Kidney (tissue), 14 donors: Measurements from ENCODE around the gene ZNF423. TPM values are rescaled to one million over a fixed set of nuclear protein-coding genes. Genes with fewer than 3 reads are reported as not detected.
A peak's percentile ranks its signal among the peaks of the same experiment; 100 is the strongest.

Experiments
- DNase-seq, 5 donors: peaks; one replicate each; pipeline ENCODE4 v3.0.0-alpha.2; 2013 to 2020
- FAIRE-seq: peaks from 2 replicates; lab custom pipeline; 2012; peaks lifted over from hg19 to GRCh38; lab: Jason Lieb, UNC
- H3K27ac ChIP-seq, 2 donors: one replicate each; pipeline ENCODE4 v1.7.0; 2013; ENCODE audit warnings: low read depth in 2 of 2, low read length in 2 of 2, inconsistent platforms in 1 of 2
- H3K27me3 ChIP-seq: one replicate; pipeline ENCODE4 v1.7.1; 2013; ENCODE audit warnings: low read length, inconsistent platforms; ENCODE audit not compliant: control insufficient read depth, insufficient read depth
- H3K36me3 ChIP-seq, 3 donors: one replicate each; pipeline versions ENCODE4 v1.7.0 to v1.7.1; 2013; ENCODE audit warnings: low read length in 3 of 3, control low read depth in 1 of 3, inconsistent platforms in 1 of 3; ENCODE audit not compliant: insufficient read depth in 3 of 3, control insufficient read depth in 2 of 3
- H3K4me1 ChIP-seq, 3 donors: one replicate each; pipeline versions ENCODE4 v1.7.0 to v1.7.1; 2013; ENCODE audit warnings: low read length in 3 of 3, inconsistent platforms in 1 of 3, low read depth in 1 of 3; ENCODE audit not compliant: control insufficient read depth in 2 of 3, insufficient read depth in 2 of 3
- H3K4me3 ChIP-seq, 3 donors: one replicate each; pipeline versions ENCODE4 v1.7.0 to v1.8.1; 2013; ENCODE audit warnings: low read length in 3 of 3, control low read depth in 1 of 3, inconsistent platforms in 1 of 3
- H3K9ac ChIP-seq, 3 donors: one replicate each; pipeline versions ENCODE4 v1.7.0 to v1.7.1; 2013; ENCODE audit warnings: low read length in 3 of 3, control low read depth in 1 of 3, inconsistent platforms in 1 of 3
- H3K9me3 ChIP-seq, 3 donors: one replicate each; pipeline versions ENCODE4 v1.7.0 to v1.7.1; 2013; ENCODE audit warnings: low read length in 3 of 3, control low read depth in 1 of 3, inconsistent platforms in 1 of 3; ENCODE audit not compliant: control insufficient read depth in 2 of 3, insufficient read depth in 1 of 3
- CTCF ChIP-seq: IDR thresholded peaks from 3 replicates; pipeline ENCODE4 v1.5.1; 2012; ENCODE audit warnings: mild to moderate bottlenecking, moderate library complexity, borderline replicate concordance; ENCODE audit not compliant: insufficient read depth; ENCODE audit errors: extremely low read depth
- intact Hi-C: fragments of 100-400 bp; cut with DNase I; formaldehyde crosslinking; loops from one replicate; pipeline ENCODE4 v1.11.1; 2022
- polyA plus RNA-seq: library from polyadenylated mRNA; stranded (reverse); fragments of 350-450 nt; fragmentation: Illumina TruSeq; extraction: RNeasy Lipid Tissue Mini Kit (QIAGEN cat#74804); gene quantifications from one replicate; pipeline ENCODE4 v1.2.3, GENCODE V29; 2014; ENCODE audit warnings: low read depth, low replicate concordance; ENCODE audit not compliant: insufficient read depth
- total RNA-seq: library from RNA; stranded (reverse); fragmentation: NEBNext Ultra II Directional; extraction: Animal tissue kit (Norgen Biotek cat#: 25700); gene quantifications from one replicate; pipeline ENCODE4 v1.2.1, GENCODE V29; 2021
- donor health status: control.
- donor health status: control.
- donor health status: control.
- donor health status: control.
- donor health status: control.
- donor health status: DM: yes; HTN: yes; CAD: no.
- donor health status: Normal renal cell carcinoma (clear cell type).

ZNF423 gene
- total and polyA plus RNA-seq, 2 donors from 2014 or later: 2.0 to 8.4 TPM

GRCh38 chr16:49652456-49653172 is 203.3 kb downstream of the ZNF423 start:
- FAIRE-seq (no peak), DNase-seq (peak in 3 of 5 donors; percentile 55 to 76 (median 65))
- Histone ChIP-seq H3K9me3 (peaks cover 0 to 8% (median 3%) of the 10 kb centered on the region in 3 donors), H3K27me3 (no peaks in the 10 kb centered on the region), H3K9ac (no peak overlapping the region), H3K27ac (no peak overlapping the region), H3K4me1 (peaks cover 0 to 3% (median 0%) of the 10 kb centered on the region in 3 donors), H3K36me3 (no peaks in the 10 kb centered on the region), H3K4me3 (no peak overlapping the region)
- intact Hi-C loops: no loop called here
- TF ChIP-seq CTCF: no peak

- Histone ChIP-seq H3K27ac (no peak overlapping the region), H3K9ac (no peak overlapping the region), H3K4me3 (no peak overlapping the region), H3K9me3 (peaks cover 0 to 8% (median 4%) of the 10 kb centered on the region in 3 donors), H3K4me1 (peaks cover 0 to 3% (median 0%) of the 10 kb centered on the region in 3 donors), H3K27me3 (no peaks in the 10 kb centered on the region), H3K36me3 (no peaks in the 10 kb centered on the region)
- no peak for TF ChIP-seq CTCF
- intact Hi-C loops: no loop called here
- FAIRE-seq: no peak
- DNase-seq: no peak
Observed at GRCh38 chr16:49651996-49652395, 203.9 kb downstream of the ZNF423 start.

- no peaks in the 10 kb centered on the region for H3K36me3 ChIP-seq
- no peak overlapping the region for H3K4me3 ChIP-seq
- FAIRE-seq (no peak), DNase-seq (no peak)
- intact Hi-C loops: no loop called here
- no peak overlapping the region for H3K9ac ChIP-seq
- no peak for TF ChIP-seq CTCF
- no peak overlapping the region for H3K27ac ChIP-seq
- H3K9me3 ChIP-seq: peaks cover 0 to 8% (median 6%) of the 10 kb centered on the region in 3 donors
- H3K4me1 ChIP-seq: peaks cover 0 to 3% (median 0%) of the 10 kb centered on the region in 3 donors
- no peaks in the 10 kb centered on the region for H3K27me3 ChIP-seq
Observed at GRCh38 chr16:49651226-49651625, 204.7 kb downstream of the ZNF423 start.
